HEK293 (cell line): ENCODE data around the gene SPHK1.

Experiments
- CTCF ChIA-PET: fragments of 350-600 bp; formaldehyde crosslinking; extraction: SDS; loops from one replicate; lab custom pipeline; 2021; ENCODE audit warnings: antibody characterized with exemption; lab: Yijun Ruan, JAX
- POLR2A ChIA-PET: fragments of 300-600 bp; formaldehyde crosslinking; extraction: SDS; loops from one replicate; lab custom pipeline; 2020; ENCODE audit warnings: antibody characterized with exemption, inconsistent platforms; lab: Yijun Ruan, JAX
- H3K27ac ChIP-seq: fragments of 200-500 bp; sonication (Bioruptor generic); 2 replicates; pipeline ENCODE4 v1.5.1; 2014; ENCODE audit warnings: low read depth, low read length, control low read depth, inconsistent platforms; ENCODE audit errors: extremely low read depth
- H3K36me3 ChIP-seq, 2 experiments: fragments of 200-500 bp in 1 of 2; sonication (Bioruptor generic) in 1 of 2; 1 replicate in 1 of 2; 2 replicates in 1 of 2; pipeline ENCODE4 v1.5.1; 2014 to 2017; ENCODE audit warnings: inconsistent platforms in 2 of 2, low read length in 2 of 2; ENCODE audit not compliant: control insufficient read depth in 2 of 2, insufficient read depth in 1 of 2
- H3K4me1 ChIP-seq: fragments of 200-500 bp; sonication (Bioruptor generic); 2 replicates; pipeline ENCODE4 v1.5.1; 2014; ENCODE audit warnings: mild to moderate bottlenecking, low read length, inconsistent platforms; ENCODE audit not compliant: control insufficient read depth, insufficient read depth
- H3K4me3 ChIP-seq: 2 replicates; pipeline ENCODE4 v1.5.1; 2011; ENCODE audit warnings: low read depth, mild to moderate bottlenecking, control low read depth, low read length, moderate library complexity
- H3K9me3 ChIP-seq: fragments of 200-500 bp; sonication (Bioruptor generic); 2 replicates; pipeline ENCODE4 v1.5.1; 2014; ENCODE audit warnings: low read depth, low read length, inconsistent platforms; ENCODE audit not compliant: control insufficient read depth, insufficient read depth
- EGR2 ChIP-seq: fragments of 450-650 bp; formaldehyde crosslinking; IDR thresholded peaks from 2 replicates; pipeline ENCODE4 v1.5.1; 2016; ENCODE audit warnings: low read depth, missing biosample characterization, missing genetic modification characterization
- FEZF1 ChIP-seq: fragments of 450-650 bp; formaldehyde crosslinking; IDR thresholded peaks from 2 replicates; pipeline ENCODE4 v1.5.1; 2016; ENCODE audit warnings: missing biosample characterization, missing genetic modification characterization
- KLF7 ChIP-seq: fragments of 450-650 bp; formaldehyde crosslinking; IDR thresholded peaks from 2 replicates; pipeline ENCODE4 v1.5.1; 2016; ENCODE audit warnings: missing biosample characterization, missing genetic modification characterization, borderline replicate concordance
- PRDM1 ChIP-seq: fragments of 450-650 bp; formaldehyde crosslinking; IDR thresholded peaks from 2 replicates; pipeline ENCODE4; 2016; ENCODE audit warnings: missing biosample characterization, missing genetic modification characterization
- SCRT1 ChIP-seq: fragments of 450-650 bp; formaldehyde crosslinking; IDR thresholded peaks from 2 replicates; pipeline ENCODE4 v1.5.1; 2016; ENCODE audit warnings: missing biosample characterization, missing genetic modification characterization, borderline replicate concordance
- ZBTB20 ChIP-seq: fragments of 450-650 bp; formaldehyde crosslinking; IDR thresholded peaks from 2 replicates; pipeline ENCODE4 v1.5.1; 2016; ENCODE audit warnings: missing biosample characterization, missing genetic modification characterization
- ZFHX2 ChIP-seq: fragments of 450-650 bp; formaldehyde crosslinking; conservative IDR thresholded peaks from 2 replicates; pipeline ENCODE4 v1.5.1; 2016; ENCODE audit warnings: missing biosample characterization, missing genetic modification characterization
- ZNF121 ChIP-seq: fragments of 450-650 bp; formaldehyde crosslinking; IDR thresholded peaks from 2 replicates; pipeline ENCODE4 v1.5.1; 2016; ENCODE audit warnings: missing biosample characterization, missing genetic modification characterization
- ZNF214 ChIP-seq: fragments of 450-650 bp; formaldehyde crosslinking; IDR thresholded peaks from 2 replicates; pipeline ENCODE4 v1.5.1; 2017; ENCODE audit warnings: missing biosample characterization, mild to moderate bottlenecking, missing genetic modification characterization, borderline replicate concordance
- ZNF266 ChIP-seq: fragments of 450-650 bp; formaldehyde crosslinking; IDR thresholded peaks from 2 replicates; pipeline ENCODE4 v1.5.1; 2016; ENCODE audit warnings: missing biosample characterization, missing genetic modification characterization, low read depth
- ZNF37A ChIP-seq: fragments of 450-650 bp; IDR thresholded peaks from 2 replicates; pipeline ENCODE4 v1.5.1; 2018; ENCODE audit warnings: missing biosample characterization, missing genetic modification characterization
- ZNF654 ChIP-seq: fragments of 450-650 bp; formaldehyde crosslinking; IDR thresholded peaks from 2 replicates; pipeline ENCODE4 v1.5.1; 2016; ENCODE audit warnings: low read depth, missing biosample characterization, missing genetic modification characterization
- ZNF670 ChIP-seq: fragments of 450-650 bp; formaldehyde crosslinking; IDR thresholded peaks from 2 replicates; pipeline ENCODE4 v1.5.1; 2016; ENCODE audit warnings: missing biosample characterization, missing genetic modification characterization, low read depth
- ZNF704 ChIP-seq: fragments of 450-650 bp; formaldehyde crosslinking; IDR thresholded peaks from 2 replicates; pipeline ENCODE4 v1.5.1; 2016; ENCODE audit warnings: missing biosample characterization, missing genetic modification characterization
- ZNF768 ChIP-seq: fragments of 450-650 bp; formaldehyde crosslinking; IDR thresholded peaks from 2 replicates; pipeline ENCODE4 v1.5.1; 2018; ENCODE audit warnings: missing biosample characterization, mild to moderate bottlenecking, missing genetic modification characterization
- ZNF792 ChIP-seq: fragments of 450-650 bp; formaldehyde crosslinking; IDR thresholded peaks from 2 replicates; pipeline ENCODE4 v1.5.1; 2016; ENCODE audit warnings: missing biosample characterization, missing genetic modification characterization
- TF ChIP-seq, protein P1 (sequence below): fragments of 450-650 bp; formaldehyde crosslinking; IDR thresholded peaks from 2 replicates; pipeline ENCODE4 v1.5.1; 2016; ENCODE audit warnings: missing biosample characterization, missing genetic modification characterization

The SPHK1 gene

GRCh38 chr17:76379646-76380376 is 4.6 kb upstream of the SPHK1 start:
- no peak overlapping the region for H3K4me3 ChIP-seq
- CTCF ChIA-PET = interaction anchor here (1.1 to 4.0 kb wide), 7 partner anchors 10 to 80 kb away, joined by 3 to 17 read pairs (median 5); partner anchors contain the start of gene PRPSAP1
- peaks cover 4% of the 10 kb centered on the region; the same call in 1 of the 2 replicates for H3K4me1 ChIP-seq
- no peaks in the 10 kb centered on the region for H3K36me3 ChIP-seq
- H3K9me3 ChIP-seq = no peaks in the 10 kb centered on the region
- no peak for TF ChIP-seq ZBTB20 (tag by site-specific recombination)
- peak; percentile 71; the same call in 1 of the 2 replicates for TF ChIP-seq ZNF121 (tag by site-specific recombination)
- no peak for TF ChIP-seq ZNF768 (tag by site-specific recombination)
- TF ChIP-seq KLF7 = no peak
- TF ChIP-seq EGR2 = no peak
- no peak for TF ChIP-seq ZNF654 (tag by site-specific recombination)
- no peak for TF ChIP-seq SCRT1 (tag by site-specific recombination)
- no peak for TF ChIP-seq ZNF704
- TF ChIP-seq, all 188 proteins: peak for 1
- H3K27ac ChIP-seq = no peak overlapping the region
- POLR2A ChIA-PET = interaction anchor here (0.6 to 1.0 kb wide), 2 partner anchors 15 to 135 kb away, joined by 4 to 5 read pairs; no protein-coding TSS in a partner anchor

DNA sequence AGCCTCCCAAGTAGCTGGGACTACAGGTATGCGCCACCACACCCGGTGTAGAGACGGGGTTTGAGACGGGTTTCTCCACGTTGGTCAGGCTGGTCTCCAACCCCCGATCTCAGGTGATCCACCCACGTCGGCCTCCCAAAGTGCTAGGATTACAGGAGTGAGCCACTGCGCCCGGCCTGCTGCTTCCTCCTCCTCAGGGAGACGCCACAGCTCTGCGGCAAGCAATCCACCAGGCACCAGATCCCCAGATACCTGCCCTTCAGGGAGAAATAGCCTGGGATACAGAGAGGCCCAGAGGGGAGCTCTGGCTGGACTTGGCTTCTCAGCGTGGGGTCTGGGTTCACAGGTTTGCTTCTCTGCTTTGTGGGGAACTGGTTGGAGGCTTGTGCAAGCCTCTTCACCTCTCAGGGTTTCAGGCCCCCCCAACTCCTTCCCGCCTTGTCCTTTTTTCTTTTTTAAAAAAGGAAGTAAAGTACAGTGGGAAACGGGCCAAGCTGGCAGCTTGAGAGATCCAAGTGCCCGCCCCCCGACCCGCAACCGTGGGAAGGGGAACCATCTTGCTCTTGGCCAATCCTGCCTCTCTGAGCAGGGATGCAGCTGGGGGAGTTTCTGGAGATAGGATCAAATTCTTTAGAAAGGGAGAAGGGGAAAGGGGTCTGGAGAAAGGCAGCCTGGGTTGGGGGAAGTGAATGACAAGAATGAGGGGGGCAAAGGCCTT is 2.6 kb upstream of the SPHK1 start:
- no peak for TF ChIP-seq ZNF792 (tag by site-specific recombination)
- peak; percentile 28; the same call in 1 of the 2 replicates for TF ChIP-seq ZFHX2 (tag by site-specific recombination)
- no peak for TF ChIP-seq ZNF670 (tag by site-specific recombination)
- peak; percentile 83 for TF ChIP-seq PRDM1 (tag by site-specific recombination)
- TF ChIP-seq EGR2 = 0 out of 2 replicates have a peak, but pooled peaks have one; percentile 12
- TF ChIP-seq, protein P1, sequence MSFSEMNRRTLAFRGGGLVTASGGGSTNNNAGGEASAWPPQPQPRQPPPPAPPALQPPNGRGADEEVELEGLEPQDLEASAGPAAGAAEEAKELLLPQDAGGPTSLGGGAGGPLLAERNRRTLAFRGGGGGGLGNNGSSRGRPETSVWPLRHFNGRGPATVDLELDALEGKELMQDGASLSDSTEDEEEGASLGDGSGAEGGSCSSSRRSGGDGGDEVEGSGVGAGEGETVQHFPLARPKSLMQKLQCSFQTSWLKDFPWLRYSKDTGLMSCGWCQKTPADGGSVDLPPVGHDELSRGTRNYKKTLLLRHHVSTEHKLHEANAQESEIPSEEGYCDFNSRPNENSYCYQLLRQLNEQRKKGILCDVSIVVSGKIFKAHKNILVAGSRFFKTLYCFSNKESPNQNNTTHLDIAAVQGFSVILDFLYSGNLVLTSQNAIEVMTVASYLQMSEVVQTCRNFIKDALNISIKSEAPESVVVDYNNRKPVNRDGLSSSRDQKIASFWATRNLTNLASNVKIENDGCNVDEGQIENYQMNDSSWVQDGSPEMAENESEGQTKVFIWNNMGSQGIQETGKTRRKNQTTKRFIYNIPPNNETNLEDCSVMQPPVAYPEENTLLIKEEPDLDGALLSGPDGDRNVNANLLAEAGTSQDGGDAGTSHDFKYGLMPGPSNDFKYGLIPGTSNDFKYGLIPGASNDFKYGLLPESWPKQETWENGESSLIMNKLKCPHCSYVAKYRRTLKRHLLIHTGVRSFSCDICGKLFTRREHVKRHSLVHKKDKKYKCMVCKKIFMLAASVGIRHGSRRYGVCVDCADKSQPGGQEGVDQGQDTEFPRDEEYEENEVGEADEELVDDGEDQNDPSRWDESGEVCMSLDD = no peak
- no peak for TF ChIP-seq FEZF1
- H3K36me3 ChIP-seq = peaks cover 0 to 2% of the 10 kb centered on the region in 2 experiments; a peak in 1 of 3 replicates
- ChIA-PET CTCF (interaction anchor here (0.6 to 4.0 kb wide), 7 partner anchors 12 to 367 kb away, joined by 4 to 17 read pairs (median 8); no protein-coding TSS in a partner anchor), POLR2A (interaction anchor here (0.6 to 4.0 kb wide), 3 partner anchors 28 to 57 kb away, joined by 3 to 51 read pairs (median 9); partner anchors contain the start of gene PRPSAP1)
- peaks cover 8% of the 10 kb centered on the region; the same call in 1 of the 2 replicates for H3K4me1 ChIP-seq
- H3K4me3 ChIP-seq = no peak overlapping the region
- no peaks in the 10 kb centered on the region for H3K9me3 ChIP-seq
- no peak overlapping the region for H3K27ac ChIP-seq

- H3K4me3 ChIP-seq = peak overlapping the region; percentile 54
- TF ChIP-seq ZNF37A (tag by site-specific recombination) (no peak), ZNF266 (tag by site-specific recombination) (no peak), ZNF214 (tag by site-specific recombination) (no peak)
- H3K4me1 ChIP-seq = peaks cover 8% of the 10 kb centered on the region; the same call in 1 of the 2 replicates
- no peaks in the 10 kb centered on the region for H3K9me3 ChIP-seq
- peaks cover 0 to 8% of the 10 kb centered on the region in 2 experiments; a peak in 1 of 3 replicates for H3K36me3 ChIP-seq
- ChIA-PET CTCF (interaction anchor here (0.6 to 4.0 kb wide), 6 partner anchors 9 to 368 kb away, joined by 4 to 17 read pairs (median 8); no protein-coding TSS in a partner anchor), POLR2A (interaction anchor here (4.0 kb wide), 1 partner anchor 29 kb away, joined by 51 read pairs; the partner anchor contains the start of gene PRPSAP1)
- no peak overlapping the region for H3K27ac ChIP-seq
Measured at GRCh38 chr17:76382351-76382802, 2.0 kb upstream of the SPHK1 start.
